Activated T-cell treated with anti-CD3 and anti-CD28 coated beads for 24 hours (primary cell): Measurements from ENCODE around the gene CAMSAP3.
"Not testable (repeated sequence)": the region's sequence is repeated elsewhere in the genome, so short reads cannot be mapped to it uniquely, and the experiment has no call there.

Experiments used
- DNase-seq: peaks from one replicate; pipeline ENCODE4 v3.0.0-alpha.2; 2020; ENCODE audit warnings: low read depth

CAMSAP3 gene

DNA sequence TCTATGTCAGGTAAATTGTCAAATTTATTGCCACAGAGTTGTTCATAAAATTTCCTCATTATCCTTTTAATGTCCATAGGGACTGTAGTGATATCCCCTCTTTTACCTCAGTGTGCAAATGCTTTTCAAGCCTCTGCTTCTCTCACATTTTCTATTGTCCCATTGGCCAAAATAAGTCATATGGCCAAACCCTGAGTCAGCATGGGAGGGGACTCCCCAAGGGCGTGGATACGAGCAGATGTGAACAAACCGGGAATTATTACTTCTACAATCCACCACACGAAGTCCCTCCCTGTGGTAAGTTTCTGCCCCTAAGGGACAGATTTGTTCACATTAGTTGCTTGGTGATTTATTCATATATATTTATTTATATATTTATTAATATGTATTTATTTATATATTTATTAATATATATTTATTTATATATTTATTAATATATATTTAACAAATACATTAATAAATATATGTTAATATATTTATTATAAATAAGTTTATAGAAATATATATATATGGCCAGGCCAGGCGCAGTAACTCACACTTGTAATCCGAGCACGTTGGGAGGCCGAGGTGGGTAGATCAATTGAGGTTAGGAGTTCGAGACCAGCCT lies 20.1 kb upstream of the CAMSAP3 start:
- no peak for DNase-seq

DNA sequence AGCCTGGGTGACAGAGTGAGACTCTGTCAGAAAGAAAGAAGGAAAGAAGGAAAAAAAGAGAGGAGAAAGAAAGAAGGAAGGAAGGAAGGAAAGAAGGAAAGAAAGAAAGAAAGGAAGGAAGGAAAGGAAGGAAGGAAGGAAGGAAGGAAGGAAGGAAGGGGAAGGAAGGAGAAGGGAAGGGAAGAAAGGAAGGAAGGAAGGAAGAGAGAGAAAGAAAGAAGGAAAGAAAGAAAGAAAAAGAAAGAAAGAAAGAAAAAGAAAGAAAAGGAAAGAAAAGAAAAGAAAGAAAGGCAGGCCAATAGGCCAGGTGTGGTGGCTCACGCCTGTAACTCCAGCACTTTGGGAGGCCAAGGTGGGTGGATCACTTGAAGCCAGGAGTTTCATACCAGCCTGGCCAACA lies 18.2 kb upstream of the CAMSAP3 start:
- DNase-seq = not testable (repeated sequence)

DNA sequence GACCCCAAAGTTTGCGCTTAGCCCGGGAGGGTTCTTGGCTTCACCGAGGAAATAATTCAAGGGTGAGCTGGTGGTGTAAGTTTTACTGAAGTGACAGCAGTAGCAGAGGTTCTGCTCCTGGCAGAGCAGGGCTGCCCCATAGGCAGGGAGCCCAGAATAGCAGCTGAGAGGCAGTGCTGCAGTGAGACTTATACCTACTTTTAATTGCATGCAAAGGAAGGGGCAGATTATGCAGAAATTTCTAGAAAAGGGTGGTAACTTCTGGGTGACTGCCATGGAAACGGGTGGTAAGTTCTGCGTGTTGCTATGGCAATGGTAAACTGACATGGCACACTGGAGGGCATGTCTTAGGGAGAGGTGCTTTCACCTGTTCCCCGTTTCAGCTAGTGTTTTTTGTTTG lies 17.5 kb upstream of the CAMSAP3 start:
- DNase-seq = no peak

DNA sequence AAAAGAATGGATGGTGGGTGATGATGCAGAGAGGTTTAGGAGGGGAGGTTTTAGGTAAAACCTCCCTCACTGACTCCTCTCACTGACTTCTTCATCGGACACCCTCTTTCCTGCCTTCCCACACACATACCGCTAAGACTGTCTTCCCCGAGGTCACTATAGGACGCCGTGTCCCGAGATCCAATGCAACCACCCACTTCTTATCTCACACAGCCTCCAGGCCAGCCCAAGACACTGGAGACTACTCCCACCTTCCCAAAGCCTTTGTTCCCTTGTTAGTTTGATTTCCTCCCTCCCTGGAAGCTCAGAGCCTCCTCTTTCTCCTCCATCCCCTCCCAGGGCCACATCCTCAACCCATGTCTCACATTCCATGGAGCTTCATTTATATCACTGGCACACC lies 16.5 kb upstream of the CAMSAP3 start:
- DNase-seq = no peak

DNA sequence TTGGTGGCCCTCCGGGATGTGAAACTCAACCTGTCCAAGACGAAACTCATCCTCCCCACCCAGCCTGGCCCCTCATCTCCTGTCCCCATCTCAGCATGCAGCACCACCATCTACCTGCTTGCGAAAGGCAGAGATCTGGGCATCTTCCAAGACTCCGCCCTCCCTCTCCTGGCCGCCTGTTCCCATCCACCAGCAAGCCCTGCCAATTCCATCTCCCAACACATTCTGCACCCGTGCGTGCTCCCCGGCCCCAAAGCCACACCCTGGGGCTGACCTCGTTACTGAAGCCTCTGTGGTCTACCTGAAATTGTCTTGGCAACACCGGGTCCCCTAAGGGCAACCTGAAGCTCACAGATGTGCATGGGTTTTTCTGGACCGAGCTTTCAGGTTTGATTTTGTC lies 13.2 kb upstream of the CAMSAP3 start:
- DNase-seq = no peak

DNA sequence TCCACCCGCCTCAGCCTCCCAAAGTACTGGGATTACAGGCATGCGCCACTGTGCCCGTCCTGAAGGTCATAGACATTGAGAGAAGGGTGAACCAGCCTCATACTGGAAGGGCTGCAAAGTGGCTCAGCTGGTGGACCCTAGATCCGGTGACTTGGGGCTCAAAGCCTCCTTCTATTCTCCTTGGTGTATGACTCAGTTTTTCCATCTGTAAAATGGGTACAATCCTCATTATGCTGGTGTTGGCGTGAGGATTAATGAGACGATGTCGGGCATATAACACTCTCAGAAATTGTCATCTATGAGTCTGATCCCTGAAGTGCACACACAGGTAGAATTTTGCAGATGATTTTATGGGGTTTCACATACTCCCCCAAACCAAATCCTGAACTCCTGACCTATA lies 5.8 kb upstream of the CAMSAP3 start:
- DNase-seq = no peak

DNA sequence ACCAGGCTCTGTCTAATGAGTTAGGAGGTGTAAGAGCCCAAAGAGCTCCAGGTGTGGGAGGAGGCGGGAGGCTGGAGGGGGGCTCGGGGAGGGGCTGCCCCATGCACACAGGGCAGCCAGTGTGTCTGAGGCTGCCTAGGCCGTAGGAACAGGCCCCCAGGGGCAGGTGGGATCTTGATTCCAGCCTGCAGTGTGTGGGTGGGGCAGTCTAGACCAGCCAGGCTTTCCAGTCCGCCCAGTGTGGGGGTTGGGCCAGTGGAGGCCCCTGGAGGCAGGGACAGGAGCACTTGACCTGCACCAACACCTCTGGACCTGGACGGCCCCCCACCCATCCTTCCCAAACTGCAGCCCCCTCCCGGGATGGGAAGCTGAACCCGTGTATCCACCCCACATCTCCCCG lies 5.4 kb upstream of the CAMSAP3 start:
- no peak for DNase-seq

DNA sequence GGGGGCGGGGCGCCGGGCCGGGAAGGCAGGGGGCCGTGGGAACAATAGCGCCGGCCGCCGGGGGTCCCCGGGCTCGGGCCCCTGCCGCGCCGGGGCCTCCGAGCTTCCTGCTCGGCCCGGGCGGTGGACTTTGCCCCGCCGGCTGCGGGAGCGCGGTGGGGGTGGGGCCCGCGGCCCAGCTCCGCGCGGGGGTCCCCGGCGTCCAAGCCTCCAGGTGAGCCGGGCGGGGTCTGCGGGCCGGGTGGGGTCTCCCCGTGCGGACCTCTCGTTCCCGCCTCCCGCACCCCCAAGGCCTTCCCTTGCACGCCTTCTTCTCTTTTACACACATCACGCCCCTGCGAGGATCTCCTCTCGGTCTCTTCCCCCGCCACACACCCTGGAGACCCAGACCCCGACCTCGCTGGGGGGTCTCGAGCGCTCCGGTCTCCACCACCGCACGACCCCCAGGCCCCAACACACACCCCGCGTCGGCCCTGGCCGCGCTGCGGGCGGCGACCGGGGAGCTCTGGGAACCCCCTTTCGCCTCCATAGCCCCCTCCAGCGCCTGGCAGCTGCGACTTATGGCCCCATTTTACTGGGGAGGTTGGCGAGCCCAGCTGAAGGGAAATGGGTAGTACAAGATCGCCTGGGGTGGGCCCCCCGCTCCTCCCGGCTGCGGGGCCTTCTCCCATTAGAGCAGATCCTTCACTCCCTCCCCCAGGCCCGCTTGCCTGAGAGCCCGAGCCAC lies 711 bp downstream of the CAMSAP3 start:
- no peak for DNase-seq

DNA sequence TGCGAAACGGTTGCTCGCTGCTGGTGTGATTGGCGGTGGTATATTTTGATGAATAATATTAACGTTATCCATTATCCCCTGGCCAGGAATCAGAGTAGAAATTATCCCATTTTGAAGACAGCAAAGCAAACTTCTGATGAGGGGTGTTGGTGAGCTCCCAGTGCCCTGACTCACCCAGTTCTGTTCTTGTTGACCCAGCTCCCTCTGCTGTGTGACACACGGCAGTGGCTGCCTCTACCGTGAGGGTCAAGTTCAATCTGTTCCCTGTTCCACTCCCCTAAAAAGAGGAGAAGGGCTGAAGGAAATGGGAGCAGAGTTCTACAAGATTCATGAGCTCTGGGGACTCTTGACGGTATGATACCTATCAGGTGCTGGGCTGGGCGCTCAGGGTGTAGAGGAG lies 2.0 kb downstream of the CAMSAP3 start:
- no peak for DNase-seq

DNA sequence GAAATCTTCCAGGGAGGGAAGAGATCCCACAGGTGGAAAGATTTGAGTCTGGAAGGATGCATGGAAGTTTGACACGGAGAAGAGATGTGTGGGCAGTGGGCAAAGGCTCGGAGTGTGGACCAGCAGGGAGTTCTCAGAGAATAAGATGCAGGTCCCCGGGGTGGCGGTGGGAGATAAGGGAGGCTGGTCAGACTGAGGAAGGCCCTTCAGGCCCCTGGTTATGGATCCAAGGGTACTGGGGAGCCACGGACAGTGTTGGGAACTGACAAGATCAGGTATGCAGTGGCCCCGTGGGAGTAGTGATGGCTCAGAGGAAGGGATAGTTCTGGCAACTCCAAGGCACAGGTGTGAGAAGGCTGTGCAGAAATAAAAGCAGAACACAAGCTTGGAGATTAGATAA lies 2.5 kb downstream of the CAMSAP3 start:
- no peak for DNase-seq

DNA sequence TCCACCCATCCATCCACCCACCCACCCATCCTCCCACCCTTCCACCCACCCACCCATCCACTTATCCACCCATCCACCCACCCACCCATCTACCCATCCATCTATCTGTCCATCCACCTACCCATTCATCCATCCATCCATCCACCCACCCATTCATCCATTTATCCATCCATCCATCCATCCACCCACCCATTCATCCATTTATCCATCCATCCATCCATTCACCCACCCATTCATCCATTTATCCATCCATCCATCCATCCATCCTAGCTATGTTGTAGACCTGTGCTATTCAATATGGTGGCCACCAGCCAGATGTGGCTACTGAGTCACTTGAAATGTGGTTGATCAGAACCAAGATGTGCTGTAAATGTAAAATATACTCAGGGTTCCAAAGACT lies 5.1 kb downstream of the CAMSAP3 start:
- no peak for DNase-seq

DNA sequence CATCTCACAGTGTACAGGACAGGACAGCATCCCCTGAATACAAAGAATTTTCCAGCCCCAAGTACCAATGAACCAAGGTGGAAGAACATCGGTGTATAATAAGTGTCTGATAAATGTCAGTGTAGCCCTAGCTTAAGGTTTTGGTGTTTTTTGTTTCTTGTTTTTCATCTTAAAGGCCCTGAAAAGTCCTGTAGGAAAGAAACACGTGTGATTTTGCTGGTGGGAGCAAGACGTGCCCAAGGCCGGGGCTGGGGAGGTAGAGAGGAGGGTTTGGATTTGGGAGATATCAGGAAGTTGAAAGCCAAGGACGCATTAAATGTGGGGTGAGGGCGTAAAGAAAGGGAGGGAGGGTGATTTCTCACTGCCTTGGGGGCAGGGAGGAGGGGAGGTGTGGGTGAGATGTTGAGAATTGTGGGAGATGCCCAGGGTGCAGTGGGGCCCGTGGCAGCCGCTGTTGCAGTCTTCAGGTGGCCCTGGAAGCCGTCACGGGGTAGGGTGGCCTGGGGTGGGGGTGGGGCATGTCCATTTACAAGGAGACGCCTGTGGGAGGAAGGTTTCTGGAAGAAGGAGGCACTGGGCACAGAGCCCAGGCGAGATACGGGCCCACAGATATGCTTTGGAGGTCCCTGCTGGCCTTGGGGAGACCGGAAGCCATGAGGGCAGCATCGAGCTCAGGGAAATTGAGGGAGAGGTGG lies 6.7 kb downstream of the CAMSAP3 start:
- no peak for DNase-seq

DNA sequence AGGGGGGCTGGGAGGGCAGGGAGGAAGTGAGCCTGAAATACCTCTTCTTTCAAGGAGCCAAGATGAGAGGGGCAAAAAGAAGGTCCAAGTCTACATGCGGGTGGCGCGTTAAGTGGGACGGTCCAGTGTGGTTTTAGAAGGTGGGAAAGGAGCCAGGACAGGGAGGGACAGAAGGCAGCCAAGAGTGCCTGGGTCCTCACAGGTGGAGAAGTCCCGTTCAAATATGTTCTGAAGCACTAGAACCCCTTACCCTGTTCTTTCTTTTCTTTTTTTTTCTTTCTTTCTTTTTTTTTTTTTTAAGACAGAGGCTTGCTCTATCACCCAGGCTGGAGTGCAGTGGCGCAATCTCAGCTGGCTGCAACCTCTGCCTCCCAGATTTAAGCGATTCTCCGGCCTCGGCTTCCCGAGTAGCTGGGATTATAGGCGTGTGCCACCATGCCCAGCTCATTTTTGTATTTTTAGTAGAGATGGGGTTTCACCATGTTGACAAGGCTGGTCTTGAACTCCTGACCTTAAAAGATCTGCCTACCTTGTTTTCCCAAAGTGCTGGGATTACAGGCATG lies 7.4 kb downstream of the CAMSAP3 start:
- no peak for DNase-seq

DNA sequence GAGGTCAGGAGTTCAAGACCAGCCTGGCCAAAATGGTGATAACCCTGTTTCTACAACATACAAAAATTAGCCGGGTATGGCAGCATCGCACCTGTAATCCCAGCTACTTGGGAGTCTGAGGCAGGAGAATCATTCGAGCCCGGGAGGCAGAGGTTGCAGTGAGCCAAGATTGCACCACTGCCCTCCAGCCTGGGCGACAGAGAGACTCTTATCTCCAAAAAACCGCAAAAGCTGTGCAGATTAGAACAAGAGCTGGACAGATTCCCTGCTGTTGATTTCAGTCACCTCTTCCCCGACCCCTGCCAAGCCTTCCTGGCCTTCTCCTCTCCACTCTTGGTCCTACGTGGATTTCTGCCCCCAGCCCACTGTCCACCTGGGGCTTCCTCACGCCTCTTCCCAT lies 8.3 kb downstream of the CAMSAP3 start:
- no peak for DNase-seq

DNA sequence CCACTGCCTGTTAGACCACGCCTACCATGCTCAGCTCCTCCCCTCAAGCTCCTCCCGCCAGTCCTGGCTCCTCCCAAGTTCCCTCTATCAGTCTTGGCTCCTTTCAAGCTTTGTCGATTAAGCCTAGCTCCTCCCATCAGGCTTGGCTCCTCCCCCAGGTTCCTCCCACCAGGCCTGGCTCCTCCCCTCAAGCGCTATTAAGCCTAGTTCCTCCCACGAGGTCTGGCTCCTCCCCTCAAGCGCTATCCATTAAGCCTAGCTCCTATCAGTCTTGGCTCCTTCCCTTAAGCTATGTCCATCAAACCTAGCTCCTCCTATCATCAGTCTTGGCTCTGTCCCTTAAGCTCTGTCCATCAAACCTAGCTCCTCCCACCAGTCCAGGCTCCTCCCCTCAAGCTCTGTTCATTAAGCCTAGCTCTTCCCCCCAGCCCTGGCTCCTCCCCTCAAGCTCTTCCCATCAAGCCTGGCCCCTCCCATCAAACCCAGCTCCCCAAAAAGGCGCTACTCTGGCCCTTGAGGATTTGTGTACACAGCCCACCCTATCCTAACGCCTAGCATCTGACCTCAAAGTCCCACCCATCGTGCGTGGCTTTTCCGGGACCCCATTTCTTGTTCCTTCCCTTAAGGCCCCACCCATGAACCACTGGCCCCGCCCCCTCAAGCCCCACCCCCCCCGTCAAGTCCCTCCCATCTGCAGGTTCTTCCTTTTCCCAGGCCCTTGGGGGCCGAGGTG lies 10.0 kb downstream of the CAMSAP3 start:
- no peak for DNase-seq

DNA sequence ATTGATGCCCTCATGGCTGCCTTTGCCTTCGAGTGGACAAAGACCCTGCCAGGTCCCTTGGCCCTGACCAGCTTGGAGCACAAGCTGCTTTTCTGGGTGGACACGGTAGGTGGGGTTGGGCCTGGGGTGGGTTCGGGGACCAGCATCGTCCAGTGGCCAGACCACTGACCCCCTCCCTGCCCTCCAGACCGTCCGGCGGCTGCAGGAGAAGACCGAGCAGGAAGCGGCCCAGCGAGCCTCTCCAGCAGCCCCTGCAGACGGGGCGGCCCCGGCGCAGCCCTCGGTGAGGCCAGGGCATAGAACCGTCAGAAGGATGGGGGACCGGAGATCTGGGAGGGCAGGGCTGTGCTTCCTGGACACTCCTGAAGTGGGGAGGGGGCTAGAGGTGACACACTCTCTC lies 10.6 kb downstream of the CAMSAP3 start:
- DNase-seq = no peak

DNA sequence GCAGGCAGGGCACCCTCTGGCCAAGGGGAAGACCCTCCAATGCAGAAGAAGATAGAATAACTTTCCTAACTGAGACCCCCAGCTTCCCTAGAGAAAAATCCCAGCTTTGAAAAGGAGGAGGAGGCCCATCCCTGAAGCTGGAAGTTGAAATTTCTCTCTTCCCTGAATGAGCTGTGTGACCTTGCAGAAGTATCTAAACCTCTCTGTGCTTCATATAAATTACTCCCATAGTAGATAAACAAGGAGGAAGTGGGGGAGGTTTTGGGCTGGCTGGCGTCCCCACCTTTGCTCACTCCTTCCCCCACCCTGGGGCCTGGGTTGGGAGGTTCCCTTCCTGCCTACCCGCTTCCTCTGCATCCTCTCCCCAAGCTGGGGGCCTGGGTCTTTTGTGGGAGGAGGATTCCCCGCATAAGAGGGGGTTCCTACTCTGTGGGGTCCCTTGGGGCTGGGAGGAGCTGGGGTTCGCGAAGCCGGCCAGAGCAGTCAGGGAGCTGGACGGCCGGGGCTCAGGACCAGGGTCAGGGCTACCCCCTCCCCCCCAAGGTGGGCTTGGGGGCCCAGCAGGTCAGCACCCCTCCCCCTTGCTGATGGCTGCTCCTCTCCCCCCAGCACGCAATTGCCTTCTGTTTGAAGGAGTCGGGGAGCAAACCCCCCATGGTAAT lies 11.7 kb downstream of the CAMSAP3 start:
- no peak for DNase-seq

DNA sequence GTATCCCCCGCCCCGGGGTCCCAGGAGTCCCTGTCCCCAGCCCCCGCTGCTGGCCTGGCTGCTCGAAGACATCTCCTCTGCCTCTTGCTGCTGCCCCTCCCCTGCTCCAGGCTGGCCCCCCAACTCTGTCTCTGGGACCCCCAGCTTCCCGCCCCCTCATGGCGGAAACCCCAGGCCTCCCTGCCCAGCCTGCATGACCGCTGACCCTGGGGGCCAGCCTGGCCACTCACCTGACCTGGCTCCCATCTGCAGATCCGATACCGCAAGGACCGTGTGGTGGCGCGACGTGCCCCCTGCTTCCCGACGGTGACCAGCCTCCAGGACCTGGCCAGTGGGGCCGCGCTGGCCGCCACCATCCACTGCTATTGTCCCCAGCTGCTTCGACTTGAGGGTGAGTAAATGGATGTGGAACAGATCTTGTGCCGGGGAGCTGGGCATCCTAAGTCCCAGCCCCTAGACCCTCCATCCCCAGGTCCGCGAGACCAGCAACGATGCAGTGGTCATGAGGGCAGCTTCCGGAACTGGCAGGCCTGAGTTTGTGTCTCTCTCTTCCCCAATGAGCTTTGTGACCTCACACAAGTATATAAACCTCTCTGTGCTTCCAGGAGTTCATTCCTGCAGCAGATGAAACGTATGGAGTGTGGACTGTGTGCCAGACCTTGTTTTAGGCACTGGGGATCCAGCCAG lies 12.4 kb downstream of the CAMSAP3 start:
- DNase-seq = no peak

DNA sequence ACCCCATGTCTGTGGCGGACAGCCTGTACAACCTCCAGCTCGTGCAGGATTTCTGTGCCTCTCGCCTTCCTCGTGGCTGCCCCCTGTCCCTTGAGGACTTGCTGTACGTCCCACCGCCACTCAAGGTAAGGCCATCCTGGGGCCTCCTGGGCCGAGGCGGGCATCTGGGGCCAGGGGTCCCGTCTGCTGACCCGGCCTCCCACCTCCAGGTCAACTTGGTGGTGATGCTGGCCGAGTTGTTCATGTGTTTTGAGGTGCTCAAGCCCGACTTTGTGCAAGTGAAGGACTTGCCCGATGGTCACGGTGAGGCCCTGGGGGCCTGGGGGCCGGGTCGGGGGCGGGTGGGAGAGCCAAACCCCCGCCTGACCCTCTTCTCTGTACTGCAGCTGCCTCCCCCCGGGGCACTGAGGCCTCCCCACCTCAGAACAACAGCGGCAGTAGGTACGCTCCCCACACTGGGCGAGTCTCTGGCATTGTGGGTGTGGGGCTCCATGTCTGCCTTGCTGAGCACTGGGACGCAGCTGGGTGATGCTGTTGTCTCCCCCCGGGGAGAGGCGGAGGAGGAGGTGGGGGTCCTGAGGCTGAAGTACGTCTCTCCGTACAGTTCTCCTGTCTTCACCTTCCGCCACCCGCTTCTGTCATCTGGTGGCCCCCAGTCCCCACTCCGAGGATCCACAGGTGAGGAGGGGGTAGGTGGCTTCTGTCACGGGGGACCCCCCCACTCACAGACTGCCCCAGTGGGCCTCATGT lies 15.0 kb downstream of the CAMSAP3 start:
- no peak for DNase-seq

DNA sequence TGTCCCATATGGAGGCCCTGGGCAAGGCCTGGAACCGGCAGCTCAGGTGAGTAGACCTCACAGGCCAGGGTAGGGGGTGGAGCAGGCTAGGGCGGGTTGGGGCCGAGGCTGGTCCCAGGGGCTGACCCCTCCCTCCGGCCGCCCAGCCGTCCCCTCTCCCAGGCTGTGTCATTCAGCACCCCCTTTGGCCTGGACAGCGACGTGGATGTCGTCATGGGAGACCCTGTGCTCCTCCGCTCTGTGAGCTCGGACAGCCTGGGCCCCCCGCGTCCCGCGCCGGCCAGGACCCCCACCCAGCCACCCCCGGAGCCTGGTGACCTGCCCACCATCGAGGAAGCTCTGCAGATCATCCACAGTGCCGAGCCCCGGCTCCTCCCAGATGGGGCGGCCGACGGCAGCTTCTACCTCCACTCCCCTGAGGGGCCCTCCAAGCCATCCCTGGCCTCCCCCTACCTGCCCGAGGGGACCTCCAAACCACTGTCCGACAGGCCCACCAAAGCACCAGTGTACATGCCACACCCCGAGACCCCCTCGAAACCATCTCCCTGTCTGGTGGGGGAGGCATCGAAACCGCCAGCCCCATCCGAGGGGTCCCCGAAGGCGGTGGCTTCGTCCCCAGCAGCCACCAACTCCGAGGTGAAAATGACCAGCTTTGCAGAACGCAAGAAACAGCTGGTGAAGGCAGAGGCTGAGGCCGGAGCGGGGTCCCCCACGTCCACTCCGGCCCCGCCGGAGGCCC lies 16.0 kb downstream of the CAMSAP3 start:
- no peak for DNase-seq
